22Rv1 (cell line): Measurements from ENCODE around the gene NALF2.

Experiments used
- CTCF ChIP-seq: fragments of 450-650 bp; IDR thresholded peaks from 2 replicates; pipeline ENCODE4 v1.5.1; 2017; ENCODE audit warnings: mild to moderate bottlenecking
- ZFX ChIP-seq: fragments of 450-650 bp; IDR thresholded peaks from 2 replicates; pipeline ENCODE4 v1.6.1; 2017; ENCODE audit warnings: antibody characterized with exemption, borderline replicate concordance

DNA sequence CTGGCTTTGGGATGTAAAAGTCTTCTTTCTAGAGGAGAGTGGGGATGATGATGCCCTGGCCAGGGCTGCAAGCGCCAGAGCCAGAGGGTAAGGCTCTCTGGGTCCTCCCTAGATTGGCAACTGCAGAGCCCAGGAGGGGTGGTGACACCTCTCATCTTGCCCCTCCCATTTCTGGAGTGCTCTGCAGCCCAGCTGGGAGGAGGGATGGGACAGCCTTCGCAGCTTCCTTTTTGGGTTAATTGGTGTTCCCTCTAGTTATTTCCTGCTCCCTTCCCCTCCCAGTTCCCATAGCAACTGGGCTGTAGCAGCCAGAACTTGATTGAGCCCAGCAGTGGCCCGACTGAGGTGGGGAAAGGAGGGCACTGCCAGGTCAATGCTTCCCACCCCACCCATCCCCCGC, 19.2 kb downstream of the NALF2 start:
- TF ChIP-seq CTCF (no peak), ZFX (no peak)
